GM06990 (cell line): Measurements from ENCODE around the gene AKT1.

ENCODE experiments used
- DNase-seq: peaks from one replicate; pipeline ENCODE4 v3.0.0-alpha.2; 2011; ENCODE audit not compliant: insufficient read length; ENCODE audit errors: extremely low read depth
- H3K27me3 ChIP-seq: replicated peaks from 2 replicates; pipeline ENCODE4 v1.6.0; 2011; ENCODE audit warnings: low read length; ENCODE audit not compliant: control insufficient read depth, insufficient read depth
- H3K36me3 ChIP-seq: 2 replicates; pipeline ENCODE4 v1.5.1; 2011; ENCODE audit warnings: low read length; ENCODE audit not compliant: control insufficient read depth, insufficient read depth
- H3K4me3 ChIP-seq: replicated peaks from 2 replicates; pipeline ENCODE4 v1.5.1; 2011; ENCODE audit warnings: low read depth, mild to moderate bottlenecking, control low read depth, low read length
- TF ChIP-seq, protein P1 (sequence below): IDR thresholded peaks from 2 replicates; pipeline ENCODE4 v1.5.1; 2011; ENCODE audit warnings: low read length, control low read depth, mild to moderate bottlenecking, inconsistent platforms; ENCODE audit not compliant: insufficient read depth, poor library complexity, severe bottlenecking

The AKT1 gene

DNA sequence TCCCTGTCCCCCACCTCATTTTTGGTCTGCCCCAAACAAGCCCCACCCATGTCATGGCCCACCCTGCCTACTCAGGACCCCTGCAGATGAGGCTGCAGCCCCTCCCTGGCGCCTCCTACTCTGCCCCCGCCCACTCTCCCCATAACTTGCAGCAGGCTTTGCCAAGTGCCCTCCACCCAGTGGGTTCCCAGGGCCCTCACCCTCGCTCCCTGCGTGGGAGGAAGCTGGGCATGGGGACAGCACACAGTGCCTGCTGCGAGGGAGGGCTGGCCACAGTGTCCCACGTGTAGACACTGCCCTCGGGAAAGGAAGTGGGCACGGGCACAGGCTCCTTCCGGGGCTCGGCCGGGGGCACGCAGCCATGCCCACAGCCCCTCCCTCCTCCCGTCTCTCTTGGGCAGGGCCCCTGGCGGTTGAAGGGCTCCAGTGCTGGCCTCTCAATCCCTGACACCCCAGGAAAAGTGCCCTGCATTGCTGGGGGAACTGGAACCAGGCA is 9.4 kb downstream of the AKT1 start:
- TF ChIP-seq, protein P1, sequence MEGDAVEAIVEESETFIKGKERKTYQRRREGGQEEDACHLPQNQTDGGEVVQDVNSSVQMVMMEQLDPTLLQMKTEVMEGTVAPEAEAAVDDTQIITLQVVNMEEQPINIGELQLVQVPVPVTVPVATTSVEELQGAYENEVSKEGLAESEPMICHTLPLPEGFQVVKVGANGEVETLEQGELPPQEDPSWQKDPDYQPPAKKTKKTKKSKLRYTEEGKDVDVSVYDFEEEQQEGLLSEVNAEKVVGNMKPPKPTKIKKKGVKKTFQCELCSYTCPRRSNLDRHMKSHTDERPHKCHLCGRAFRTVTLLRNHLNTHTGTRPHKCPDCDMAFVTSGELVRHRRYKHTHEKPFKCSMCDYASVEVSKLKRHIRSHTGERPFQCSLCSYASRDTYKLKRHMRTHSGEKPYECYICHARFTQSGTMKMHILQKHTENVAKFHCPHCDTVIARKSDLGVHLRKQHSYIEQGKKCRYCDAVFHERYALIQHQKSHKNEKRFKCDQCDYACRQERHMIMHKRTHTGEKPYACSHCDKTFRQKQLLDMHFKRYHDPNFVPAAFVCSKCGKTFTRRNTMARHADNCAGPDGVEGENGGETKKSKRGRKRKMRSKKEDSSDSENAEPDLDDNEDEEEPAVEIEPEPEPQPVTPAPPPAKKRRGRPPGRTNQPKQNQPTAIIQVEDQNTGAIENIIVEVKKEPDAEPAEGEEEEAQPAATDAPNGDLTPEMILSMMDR: no peak
- Histone ChIP-seq H3K27me3 (no peaks in the 10 kb centered on the region), H3K4me3 (no peak overlapping the region), H3K36me3 (peaks cover 20% of the 10 kb centered on the region)
- no peak for DNase-seq

DNA sequence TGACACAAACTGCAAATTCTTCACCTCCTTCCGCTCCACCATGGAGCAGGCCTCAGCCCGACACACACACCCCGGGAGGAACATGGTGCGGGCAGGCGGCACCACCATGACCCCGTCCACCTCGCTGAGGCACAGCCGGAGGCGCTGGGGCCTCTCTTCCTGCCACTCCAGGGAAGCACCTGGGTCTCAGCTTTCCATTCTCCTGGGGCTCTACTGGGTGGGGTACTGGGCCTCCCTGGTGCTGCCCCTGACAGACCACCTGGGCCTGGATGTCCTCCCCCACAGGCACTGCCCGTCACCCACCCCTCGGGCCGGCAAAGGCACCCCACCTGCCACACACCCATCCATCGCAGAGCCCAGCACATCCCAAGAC is 9.9 kb downstream of the AKT1 start:
- peaks cover 19% of the 10 kb centered on the region for H3K36me3 ChIP-seq

DNA sequence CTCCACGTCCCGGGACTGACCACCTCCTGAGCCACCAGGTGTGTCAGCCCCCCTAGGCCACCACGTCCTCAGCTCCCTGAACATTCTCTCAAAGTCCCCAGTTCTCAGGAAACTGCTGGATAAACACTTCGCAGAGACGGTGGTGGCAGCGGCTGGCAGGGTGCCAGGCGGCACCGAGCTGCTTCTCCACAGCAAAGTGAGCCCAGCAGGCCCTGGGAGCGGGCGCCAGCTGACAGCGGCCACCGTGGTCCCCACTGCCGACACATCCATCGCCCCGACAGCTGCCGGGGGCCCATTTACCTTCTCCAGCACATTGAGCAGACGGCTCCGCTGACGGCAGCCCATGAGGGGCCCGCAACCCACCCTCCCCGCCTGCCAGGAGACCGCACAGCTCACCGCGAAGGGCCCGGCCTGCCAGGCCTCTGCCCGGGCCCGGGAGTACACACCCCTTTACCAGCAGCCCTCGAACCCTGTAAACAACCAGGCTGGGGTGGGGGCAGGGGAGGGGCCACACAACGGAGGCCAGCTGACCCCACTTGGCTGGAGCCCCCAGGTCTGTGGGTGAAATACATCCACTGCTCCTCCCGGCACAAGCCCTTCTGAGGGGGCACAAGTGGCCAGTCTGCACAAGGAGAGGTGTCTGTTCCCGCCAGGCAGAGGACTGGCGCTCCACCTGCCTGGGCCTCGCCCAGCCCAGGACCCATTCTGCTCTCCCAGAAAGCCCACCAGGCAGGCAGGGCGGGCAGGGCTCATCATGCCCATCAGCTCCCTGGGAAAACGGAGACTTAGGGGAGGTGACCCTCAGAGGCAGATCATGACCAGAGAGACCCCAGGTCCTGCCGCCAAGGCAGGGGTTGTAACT is 10.5 kb downstream of the AKT1 start:
- DNase-seq: no peak
- H3K27me3 ChIP-seq: no peaks in the 10 kb centered on the region
- H3K4me3 ChIP-seq: no peak overlapping the region
- peaks cover 13% of the 10 kb centered on the region for H3K36me3 ChIP-seq
- TF ChIP-seq, protein P1: no peak

More for the DNA sequence above, 9.9 kb downstream of the AKT1 start:
- Histone ChIP-seq H3K4me3 (no peak overlapping the region), H3K27me3 (no peaks in the 10 kb centered on the region)
- no peak for DNase-seq
- TF ChIP-seq, protein P1: no peak

DNA sequence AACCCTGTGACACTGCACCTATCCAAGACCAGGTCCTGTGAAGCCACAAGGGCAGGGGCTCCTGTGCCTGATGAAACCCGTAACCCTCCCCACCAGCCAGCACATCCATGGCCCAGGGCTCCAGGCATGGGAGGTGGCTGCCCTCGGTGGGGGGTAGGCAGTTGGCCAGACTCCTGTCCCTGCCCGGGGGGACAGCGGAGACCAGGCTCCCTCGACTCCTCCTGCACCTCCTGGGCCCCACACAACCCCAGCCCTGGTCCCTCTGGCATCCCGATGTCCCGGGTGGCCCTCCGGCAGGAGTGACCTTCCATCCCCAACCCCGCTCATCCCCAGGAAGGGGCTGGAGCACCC is 11.4 kb downstream of the AKT1 start:
- H3K36me3 ChIP-seq: peaks cover 11% of the 10 kb centered on the region
- no peak for DNase-seq
- H3K27me3 ChIP-seq: no peaks in the 10 kb centered on the region
- no peak overlapping the region for H3K4me3 ChIP-seq
- TF ChIP-seq, protein P1: no peak

DNA sequence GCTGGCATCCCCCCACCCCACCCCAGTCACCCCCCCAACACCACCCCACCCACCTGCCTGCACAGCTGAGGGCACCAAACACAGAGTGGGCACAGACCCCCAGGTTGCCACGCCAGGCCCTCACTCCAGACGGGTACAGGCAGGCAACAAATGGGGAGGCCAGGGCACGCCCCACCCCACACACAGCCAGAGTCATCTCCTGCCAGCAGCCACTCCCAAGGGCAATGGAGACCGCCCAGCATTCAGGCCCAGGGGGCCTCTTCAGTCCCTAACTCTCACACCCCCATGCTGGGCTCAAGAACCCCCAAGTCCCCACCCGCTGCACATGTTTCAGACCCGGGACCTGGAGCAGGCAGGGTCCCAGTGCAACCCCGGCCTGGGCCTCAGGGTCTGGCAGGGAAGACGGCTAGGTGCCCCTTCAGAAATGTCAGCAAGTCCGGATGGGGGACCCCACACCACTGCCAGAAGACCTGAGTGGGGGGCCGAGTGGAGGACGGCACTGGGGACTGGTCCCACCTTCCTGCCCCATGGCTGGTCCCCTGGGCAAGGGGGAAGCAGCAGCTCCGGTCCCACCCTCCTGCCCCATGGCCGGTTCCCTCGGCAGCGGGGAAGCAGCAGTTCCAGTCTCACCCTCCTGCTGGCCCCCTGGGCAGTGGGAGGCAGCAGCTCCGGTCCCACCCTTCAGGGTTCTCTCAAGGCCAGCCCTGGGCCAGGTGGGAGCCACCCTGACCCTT is 11.9 kb downstream of the AKT1 start:
- peaks cover 11% of the 10 kb centered on the region for H3K36me3 ChIP-seq
- H3K4me3 ChIP-seq: no peak overlapping the region
- TF ChIP-seq, protein P1: no peak
- DNase-seq: no peak
- no peaks in the 10 kb centered on the region for H3K27me3 ChIP-seq
